ENCODE measurements around the gene MCM3AP.
"Not testable (repeated sequence)": the region's sequence is repeated elsewhere in the genome, so short reads cannot be mapped to it uniquely, and the experiment has no call there.

Gene MCM3AP

DNA sequence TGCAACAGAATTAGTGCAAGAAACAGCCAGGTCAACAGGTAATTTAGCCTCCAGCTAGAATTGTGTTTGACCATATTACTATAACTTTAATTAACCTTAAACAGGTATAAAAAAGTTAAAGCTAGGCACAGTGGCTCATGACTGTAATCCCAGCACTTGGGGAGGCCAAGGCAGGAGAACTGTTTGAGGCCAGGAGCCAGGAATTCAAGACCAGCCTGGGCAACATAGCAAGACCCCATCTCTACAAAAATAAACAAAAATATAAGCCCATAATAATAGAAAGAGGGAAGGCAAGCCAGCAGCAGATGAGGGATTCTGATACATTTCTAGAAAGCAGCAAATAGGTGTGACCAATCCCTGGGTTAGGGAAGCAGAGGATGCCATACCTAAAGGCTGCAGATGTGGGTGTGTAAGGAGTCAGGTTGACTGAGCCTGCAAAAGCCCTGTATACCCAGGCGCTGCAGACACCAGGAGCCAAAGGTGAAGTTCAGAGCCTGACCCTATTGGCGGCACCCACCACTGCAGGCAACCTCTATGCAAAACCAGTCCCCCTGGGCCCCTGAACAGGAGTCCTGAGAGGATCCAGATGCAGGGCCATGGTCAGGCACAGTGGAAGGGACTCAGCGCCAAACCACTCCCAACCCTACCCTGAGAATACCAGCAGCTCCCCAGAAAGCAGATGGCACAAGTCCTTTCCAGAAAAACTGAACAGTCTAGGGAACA, 37.6 kb downstream of the MCM3AP start:
- H3K36me3 ChIP-seq (ENCODE audit: control insufficient read depth, low read depth, low read length) = peaks cover 91% of the 10 kb centered on the region

GRCh38 chr21:46246345-46246744, 39.1 kb downstream of the MCM3AP start:
- Histone ChIP-seq H3K4me1 (ENCODE audit: control insufficient read depth, low read depth, low read length) (no peaks in the 10 kb centered on the region), H3K4me3 (ENCODE audit: low read length) (no peak overlapping the region), H3K36me3 (ENCODE audit: control insufficient read depth, low read depth, low read length) (peaks cover 91% of the 10 kb centered on the region), H3K9ac (ENCODE audit: low read length) (no peak overlapping the region), H3K27ac (ENCODE audit: low read length) (no peak overlapping the region), H3K9me3 (ENCODE audit: control insufficient read depth, low read depth, low read length) (no peaks in the 10 kb centered on the region), H3K27me3 (ENCODE audit: control insufficient read depth, insufficient read depth, low read length) (no peaks in the 10 kb centered on the region)

More for the DNA sequence above, 37.6 kb downstream of the MCM3AP start:
- H3K27ac ChIP-seq (ENCODE audit: low read length) = no peak overlapping the region
- H3K27me3 ChIP-seq (ENCODE audit: control insufficient read depth, insufficient read depth, low read length) = no peaks in the 10 kb centered on the region
- H3K9me3 ChIP-seq (ENCODE audit: control insufficient read depth, low read depth, low read length) = no peaks in the 10 kb centered on the region
- H3K4me3 ChIP-seq (ENCODE audit: low read length) = no peak overlapping the region
- no peaks in the 10 kb centered on the region for H3K4me1 ChIP-seq (ENCODE audit: control insufficient read depth, low read depth, low read length)
- H3K9ac ChIP-seq (ENCODE audit: low read length) = no peak overlapping the region

GRCh38 chr21:46245213-46245915, 40.0 kb downstream of the MCM3AP start:
- no peaks in the 10 kb centered on the region for H3K9me3 ChIP-seq (ENCODE audit: control insufficient read depth, low read depth, low read length)
- H3K4me1 ChIP-seq (ENCODE audit: control insufficient read depth, low read depth, low read length) = no peaks in the 10 kb centered on the region
- H3K27me3 ChIP-seq (ENCODE audit: control insufficient read depth, insufficient read depth, low read length) = no peaks in the 10 kb centered on the region
- H3K36me3 ChIP-seq (ENCODE audit: control insufficient read depth, low read depth, low read length) = peaks cover 91% of the 10 kb centered on the region
- no peak overlapping the region for H3K4me3 ChIP-seq (ENCODE audit: low read length)
- no peak overlapping the region for H3K9ac ChIP-seq (ENCODE audit: low read length)
- H3K27ac ChIP-seq (ENCODE audit: low read length) = no peak overlapping the region

- peaks cover 87% of the 10 kb centered on the region for H3K36me3 ChIP-seq (ENCODE audit: control insufficient read depth, low read depth, low read length)
Observed at GRCh38 chr21:46244602-46245001, 40.8 kb downstream of the MCM3AP start.

DNA sequence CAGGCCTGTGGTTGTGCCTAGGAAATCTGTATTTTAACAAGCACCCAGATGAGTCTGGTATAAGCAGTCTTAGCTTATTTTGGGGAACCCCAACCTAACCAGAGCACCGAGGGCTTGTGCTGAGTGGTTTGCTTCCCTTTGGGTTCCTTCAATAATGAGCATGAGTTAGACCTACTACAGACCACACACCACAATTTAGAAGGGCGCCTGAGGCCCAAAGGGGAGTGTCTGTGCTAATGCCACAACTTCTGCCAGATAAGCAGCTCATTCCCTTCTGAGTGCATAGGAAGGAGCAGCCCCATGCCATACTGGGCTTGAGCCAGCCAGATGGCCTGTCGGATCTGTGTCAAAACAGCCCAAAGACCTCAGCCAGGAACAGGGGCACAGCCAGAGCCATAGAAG, 41.5 kb downstream of the MCM3AP start:
- H3K27ac ChIP-seq (ENCODE audit: low read length) = no peak overlapping the region
- no peak overlapping the region for H3K4me3 ChIP-seq (ENCODE audit: low read length)
- H3K27me3 ChIP-seq (ENCODE audit: control insufficient read depth, insufficient read depth, low read length) = no peaks in the 10 kb centered on the region
- H3K4me1 ChIP-seq (ENCODE audit: control insufficient read depth, low read depth, low read length) = no peaks in the 10 kb centered on the region
- H3K36me3 ChIP-seq (ENCODE audit: control insufficient read depth, low read depth, low read length) = peaks cover 87% of the 10 kb centered on the region
- no peak overlapping the region for H3K9ac ChIP-seq (ENCODE audit: low read length)
- no peaks in the 10 kb centered on the region for H3K9me3 ChIP-seq (ENCODE audit: control insufficient read depth, low read depth, low read length)

More at GRCh38 chr21:46244602-46245001, 40.8 kb downstream of the MCM3AP start:
- no peaks in the 10 kb centered on the region for H3K9me3 ChIP-seq (ENCODE audit: control insufficient read depth, low read depth, low read length)
- no peak overlapping the region for H3K4me3 ChIP-seq (ENCODE audit: low read length)
- H3K27me3 ChIP-seq (ENCODE audit: control insufficient read depth, insufficient read depth, low read length) = no peaks in the 10 kb centered on the region
- no peak overlapping the region for H3K9ac ChIP-seq (ENCODE audit: low read length)
- no peak overlapping the region for H3K27ac ChIP-seq (ENCODE audit: low read length)
- H3K4me1 ChIP-seq (ENCODE audit: control insufficient read depth, low read depth, low read length) = no peaks in the 10 kb centered on the region

- no peak overlapping the region for H3K4me3 ChIP-seq (ENCODE audit: low read length)
- H3K9me3 ChIP-seq (ENCODE audit: control insufficient read depth, low read depth, low read length) = no peaks in the 10 kb centered on the region
- no peak overlapping the region for H3K9ac ChIP-seq (ENCODE audit: low read length)
- peaks cover 80% of the 10 kb centered on the region for H3K36me3 ChIP-seq (ENCODE audit: control insufficient read depth, low read depth, low read length)
- no peak overlapping the region for H3K27ac ChIP-seq (ENCODE audit: low read length)
- no peaks in the 10 kb centered on the region for H3K4me1 ChIP-seq (ENCODE audit: control insufficient read depth, low read depth, low read length)
- no peaks in the 10 kb centered on the region for H3K27me3 ChIP-seq (ENCODE audit: control insufficient read depth, insufficient read depth, low read length)
Observed at GRCh38 chr21:46243325-46243724, 42.1 kb downstream of the MCM3AP start.

GRCh38 chr21:46241577-46241976, 43.8 kb downstream of the MCM3AP start:
- H3K9ac ChIP-seq (ENCODE audit: low read length); H3K4me3 ChIP-seq (ENCODE audit: low read length); H3K9me3 ChIP-seq (ENCODE audit: control insufficient read depth, low read depth, low read length); H3K27me3 ChIP-seq (ENCODE audit: control insufficient read depth, insufficient read depth, low read length); H3K27ac ChIP-seq (ENCODE audit: low read length); H3K4me1 ChIP-seq (ENCODE audit: control insufficient read depth, low read depth, low read length): not testable (repeated sequence)
- peaks cover 73% of the 10 kb centered on the region for H3K36me3 ChIP-seq (ENCODE audit: control insufficient read depth, low read depth, low read length)

GRCh38 chr21:46239817-46240325, 45.5 kb downstream of the MCM3AP start:
- no peaks in the 10 kb centered on the region for H3K27me3 ChIP-seq (ENCODE audit: control insufficient read depth, insufficient read depth, low read length)
- no peak overlapping the region for H3K4me3 ChIP-seq (ENCODE audit: low read length)
- H3K27ac ChIP-seq (ENCODE audit: low read length) = no peak overlapping the region
- H3K9ac ChIP-seq (ENCODE audit: low read length) = no peak overlapping the region
- H3K4me1 ChIP-seq (ENCODE audit: control insufficient read depth, low read depth, low read length) = no peaks in the 10 kb centered on the region
- no peaks in the 10 kb centered on the region for H3K9me3 ChIP-seq (ENCODE audit: control insufficient read depth, low read depth, low read length)
- H3K36me3 ChIP-seq (ENCODE audit: control insufficient read depth, low read depth, low read length) = peaks cover 73% of the 10 kb centered on the region

DNA sequence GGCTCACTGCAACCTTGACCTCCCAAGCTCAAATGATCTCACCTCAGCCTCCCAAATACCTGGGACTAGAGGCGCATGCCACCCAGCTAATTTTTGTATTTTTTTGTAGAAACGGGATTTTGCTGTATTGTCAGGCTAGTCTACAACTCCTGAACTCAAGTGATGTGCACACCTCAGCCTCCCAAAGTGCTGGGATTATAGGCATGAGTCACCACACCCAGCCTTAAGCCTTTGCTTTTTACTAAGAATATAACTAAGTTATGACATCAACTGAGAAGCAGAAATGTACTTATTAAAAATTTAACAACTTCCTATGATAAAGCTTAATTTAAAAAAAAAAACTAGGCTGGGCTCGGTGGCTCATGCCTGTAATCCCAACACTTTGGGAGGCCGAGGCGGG, 47.9 kb downstream of the MCM3AP start:
- Histone ChIP-seq H3K4me3 (ENCODE audit: low read length) (no peak overlapping the region), H3K36me3 (ENCODE audit: control insufficient read depth, low read depth, low read length) (peaks cover 65% of the 10 kb centered on the region), H3K4me1 (ENCODE audit: control insufficient read depth, low read depth, low read length) (no peaks in the 10 kb centered on the region), H3K9ac (ENCODE audit: low read length) (no peak overlapping the region), H3K27me3 (ENCODE audit: control insufficient read depth, insufficient read depth, low read length) (no peaks in the 10 kb centered on the region), H3K27ac (ENCODE audit: low read length) (no peak overlapping the region), H3K9me3 (ENCODE audit: control insufficient read depth, low read depth, low read length) (no peaks in the 10 kb centered on the region)

GRCh38 chr21:46234436-46234950, 50.9 kb downstream of the MCM3AP start:
- Histone ChIP-seq H3K4me3 (ENCODE audit: low read length) (no peak overlapping the region), H3K9ac (ENCODE audit: low read length) (no peak overlapping the region), H3K4me1 (ENCODE audit: control insufficient read depth, low read depth, low read length) (no peaks in the 10 kb centered on the region), H3K9me3 (ENCODE audit: control insufficient read depth, low read depth, low read length) (peaks cover 10% of the 10 kb centered on the region), H3K27ac (ENCODE audit: low read length) (no peak overlapping the region), H3K36me3 (ENCODE audit: control insufficient read depth, low read depth, low read length) (peaks cover 54% of the 10 kb centered on the region), H3K27me3 (ENCODE audit: control insufficient read depth, insufficient read depth, low read length) (peaks cover 5% of the 10 kb centered on the region)

DNA sequence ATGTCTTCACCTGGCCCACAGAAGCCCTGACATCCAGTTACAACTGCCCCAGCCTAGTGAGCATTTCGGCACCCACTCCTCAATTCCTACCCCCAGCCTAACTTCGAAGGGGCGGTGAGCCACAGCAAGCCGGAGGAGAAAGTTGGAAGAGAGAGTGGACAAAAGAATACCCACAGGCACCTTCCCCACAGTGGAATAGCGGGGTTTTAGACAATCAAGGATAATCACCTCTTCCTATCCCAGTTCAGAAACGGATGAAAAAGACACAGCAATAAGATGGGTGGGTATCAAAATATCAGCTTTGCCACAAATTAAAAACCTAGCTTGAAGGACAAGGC, 55.5 kb downstream of the MCM3AP start:
- Histone ChIP-seq H3K4me3 (ENCODE audit: low read length) (peak overlapping the region; percentile 61), H3K27ac (ENCODE audit: low read length) (no peak overlapping the region), H3K9me3 (ENCODE audit: control insufficient read depth, low read depth, low read length) (peaks cover 10% of the 10 kb centered on the region), H3K9ac (ENCODE audit: low read length) (peak overlapping the region; percentile 65), H3K27me3 (ENCODE audit: control insufficient read depth, insufficient read depth, low read length) (peaks cover 5% of the 10 kb centered on the region), H3K36me3 (ENCODE audit: control insufficient read depth, low read depth, low read length) (peaks cover 31% of the 10 kb centered on the region), H3K4me1 (ENCODE audit: control insufficient read depth, low read depth, low read length) (peaks cover 7% of the 10 kb centered on the region)

Data from iPS-18a (cell line).